Measurements from ENCODE around the gene TCHP.
"Not testable (repeated sequence)": the region's sequence is repeated elsewhere in the genome, so short reads cannot be mapped to it uniquely, and the experiment has no call there.

TCHP gene

GRCh38 chr12:109899783-109900751, at the start of gene TCHP:
TSS of gene TCHP (plus strand) at chr12:109900274. CDS start at chr12:109903027, 2,753 bp downstream.
- DNase-seq = peak; percentile 75 to 78

- DNase-seq = not testable (repeated sequence)
Measured at GRCh38 chr12:109850518-109850917, 49.6 kb upstream of the TCHP start.

- no peak for DNase-seq
Measured at GRCh38 chr12:109855377-109855776, 44.7 kb upstream of the TCHP start.

DNA sequence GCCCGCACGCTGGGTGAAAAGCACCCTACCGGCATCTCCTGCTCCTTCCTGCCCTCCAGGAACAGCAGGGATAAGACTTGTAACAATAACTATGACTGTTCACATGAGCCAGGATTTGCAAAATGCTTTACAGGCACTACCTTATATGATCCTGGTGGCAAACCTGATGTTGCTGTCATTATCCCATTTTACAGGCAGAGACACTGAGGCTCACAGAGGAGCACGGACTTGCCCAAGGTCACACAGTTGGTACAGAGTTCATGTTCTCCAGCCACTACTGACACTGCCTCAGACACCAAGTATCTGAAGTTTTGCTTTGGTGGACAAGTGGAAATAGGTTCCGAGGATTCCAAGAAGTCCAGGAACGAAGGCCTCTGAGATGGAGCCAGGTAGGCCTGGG, 42.4 kb upstream of the TCHP start:
- DNase-seq = no peak

- no peak for DNase-seq
Measured at GRCh38 chr12:109858764-109859163, 41.3 kb upstream of the TCHP start.

DNA sequence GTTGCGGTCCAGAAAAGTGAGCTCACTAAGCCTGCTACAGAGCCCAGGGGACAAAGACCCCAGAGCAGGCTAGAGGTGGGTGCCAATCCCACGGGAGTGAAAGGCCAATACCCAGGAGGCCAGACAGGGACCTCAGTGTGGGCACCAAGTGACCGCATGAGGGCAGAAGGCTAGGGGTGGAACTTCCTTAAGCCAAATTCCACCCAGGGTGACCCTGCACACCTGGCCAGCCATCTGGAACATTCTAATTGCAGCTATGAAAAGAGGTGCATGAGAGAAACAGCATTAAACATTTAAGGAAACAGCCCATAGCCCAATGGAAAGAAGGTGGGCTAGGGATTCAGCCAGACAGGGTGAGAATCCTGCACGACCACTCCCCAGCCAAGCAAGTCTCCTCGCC, 39.1 kb upstream of the TCHP start:
- DNase-seq = no peak

- DNase-seq = no peak
Measured at GRCh38 chr12:109861689-109862314, 38.3 kb upstream of the TCHP start.

- DNase-seq = not testable (repeated sequence)
Measured at GRCh38 chr12:109862491-109862890, 37.6 kb upstream of the TCHP start.

GRCh38 chr12:109863847-109864712, 36.0 kb upstream of the TCHP start:
- no peak for DNase-seq

- DNase-seq = no peak
Measured at GRCh38 chr12:109864916-109865315, 35.2 kb upstream of the TCHP start.

GRCh38 chr12:109868182-109869051, 31.7 kb upstream of the TCHP start:
- DNase-seq = no peak

- no peak for DNase-seq
Measured at GRCh38 chr12:109870648-109871047, 29.4 kb upstream of the TCHP start.

GRCh38 chr12:109871668-109872314, 28.3 kb upstream of the TCHP start:
- DNase-seq = no peak

DNA sequence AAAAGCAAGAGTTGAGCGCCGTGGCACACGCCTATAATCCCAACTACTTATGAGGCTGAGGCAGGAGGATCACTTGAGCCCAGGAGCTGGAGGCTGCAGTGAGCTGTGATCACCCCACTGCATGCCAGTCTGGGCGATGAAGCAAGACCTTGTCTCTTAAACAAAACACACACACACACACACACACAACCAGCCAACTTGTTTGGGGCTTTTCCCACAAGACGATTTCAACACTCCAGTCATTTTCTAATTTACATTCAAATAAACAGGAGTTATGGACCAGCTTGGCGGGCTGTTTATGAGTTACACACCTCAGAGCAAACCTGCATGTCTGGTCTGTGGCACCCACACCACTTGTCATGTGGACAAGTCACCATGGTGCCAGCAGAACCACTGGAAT, 26.4 kb upstream of the TCHP start:
- no peak for DNase-seq

- no peak for DNase-seq
Measured at GRCh38 chr12:109875572-109876131, 24.4 kb upstream of the TCHP start.

GRCh38 chr12:109876406-109876805, 23.7 kb upstream of the TCHP start:
- no peak for DNase-seq

DNA sequence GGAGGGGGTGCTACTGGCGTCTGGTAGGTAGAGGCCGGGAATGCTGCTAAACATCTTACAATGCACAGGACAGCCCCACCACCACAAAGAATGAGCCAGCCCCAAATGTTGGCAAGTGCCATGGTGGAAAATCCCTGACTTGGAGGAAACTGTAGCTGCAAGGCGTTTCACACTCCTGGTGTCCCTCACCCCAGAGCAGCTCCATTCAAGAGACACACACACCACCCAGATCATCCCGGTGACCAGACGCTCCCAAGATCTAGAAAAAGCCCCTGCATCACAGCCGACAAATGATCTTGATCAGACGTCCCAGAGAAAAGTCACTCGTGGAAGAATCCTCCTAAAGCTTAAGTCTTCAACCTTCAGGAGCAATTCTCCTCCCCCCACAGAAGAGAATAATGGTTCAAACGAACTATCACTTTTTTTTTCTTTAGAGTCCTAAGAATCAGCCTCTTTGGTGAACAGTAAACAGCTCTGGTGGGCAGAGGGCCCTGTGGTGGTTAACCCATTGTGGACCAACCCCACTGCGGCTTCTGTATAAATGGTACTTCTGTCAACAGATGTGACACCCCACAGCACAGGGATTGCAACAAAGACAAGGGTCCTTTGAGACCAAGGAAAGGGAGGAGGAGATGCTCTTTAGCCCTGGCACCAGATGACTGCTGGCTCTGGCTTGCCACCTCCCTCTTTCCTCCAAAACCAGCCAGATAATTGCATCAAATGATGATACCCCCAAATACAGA, 22.4 kb upstream of the TCHP start:
- DNase-seq = no peak

DNA sequence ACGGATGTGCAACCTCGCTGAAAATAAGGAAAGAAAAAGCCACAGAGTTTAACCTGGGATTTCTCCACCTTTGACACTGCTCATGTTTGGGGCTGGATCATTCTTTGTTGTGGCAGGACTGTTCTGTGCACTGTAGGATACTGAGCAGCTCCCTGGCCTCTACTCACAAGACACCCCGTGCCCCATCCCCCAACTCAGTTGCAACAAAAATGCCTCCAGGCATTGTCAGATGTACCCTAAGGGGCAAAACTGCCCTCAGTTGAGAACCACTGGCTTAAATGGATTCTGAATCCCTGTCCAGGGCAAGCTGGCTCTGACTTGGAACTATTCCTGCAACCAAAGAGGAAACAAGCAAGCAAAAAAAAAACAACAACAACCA, 21.8 kb upstream of the TCHP start:
- no peak for DNase-seq

- DNase-seq = no peak
Measured at GRCh38 chr12:109878749-109879148, 21.3 kb upstream of the TCHP start.

- no peak for DNase-seq
Measured at GRCh38 chr12:109879351-109880042, 20.6 kb upstream of the TCHP start.

All from stimulated activated CD4-positive, alpha-beta T cell treated with anti-CD3 and anti-CD28 coated beads, Interleukin-2, amount 100 ng/mL, for 24 hours (primary cell).